ENCODE data around the gene PSENEN. TPM values are rescaled to one million over a fixed set of nuclear protein-coding genes. Genes with fewer than 3 reads are reported as not detected.

Gene PSENEN
- total and polyA plus RNA-seq, 2 experiments from 2014 or later: 20.6 to 175 TPM

- no peak for TF ChIP-seq ZNF462 (CRISPR knock-in tag; IDR thresholded peaks at IDR 0.05)
Measured at GRCh38 chr19:35783469-35784434, 38.3 kb downstream of the PSENEN start (continued).

DNA sequence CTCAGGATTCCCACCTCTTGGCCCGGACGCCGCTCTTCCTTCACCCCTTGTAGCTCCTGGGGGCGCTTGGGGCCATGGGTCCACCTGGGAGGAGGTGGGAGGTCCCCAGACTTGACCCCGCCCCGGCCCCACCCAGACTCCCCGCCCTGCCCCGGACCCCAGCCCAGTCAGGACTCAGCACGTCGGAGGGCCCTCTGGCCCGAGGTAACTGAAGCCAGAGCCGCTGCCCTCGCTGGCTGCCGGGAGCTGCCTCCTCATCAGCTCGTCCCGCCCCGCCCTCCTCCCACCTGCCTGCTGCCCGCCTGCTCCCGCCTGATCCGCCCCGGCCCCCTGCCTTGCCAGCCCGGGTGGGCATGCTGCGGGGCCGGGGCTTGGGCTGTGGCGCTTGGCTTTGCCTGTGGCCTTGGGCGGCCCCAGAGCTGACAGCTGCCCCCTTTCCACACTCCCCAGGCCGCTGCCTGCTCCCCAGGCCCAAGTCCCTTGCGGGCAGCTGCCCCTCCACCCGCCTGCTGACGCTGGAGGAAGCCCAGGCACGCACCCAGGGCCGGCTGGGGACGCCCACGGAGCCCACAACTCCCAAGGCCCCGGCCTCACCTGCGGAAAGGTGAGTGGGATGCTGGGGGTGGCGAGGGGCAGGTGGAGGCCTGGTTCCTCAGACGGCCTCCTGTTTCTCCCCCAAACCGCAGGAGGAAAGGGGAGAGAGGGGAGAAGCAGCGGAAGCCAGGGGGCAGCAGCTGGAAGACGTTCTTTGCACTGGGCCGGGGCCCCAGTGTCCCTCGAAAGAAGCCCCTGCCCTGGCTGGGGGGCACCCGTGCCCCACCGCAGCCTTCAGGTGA is 39.3 kb downstream of the PSENEN start:
- peaks cover 12% of the 10 kb centered on the region for H3K4me1 ChIP-seq (ENCODE audit: insufficient read depth)
- H3F3A ChIP-seq (replicated peaks; ENCODE audit: low read depth): 0 out of 2 replicates have a peak, but pooled peaks cover 7% of the 10 kb centered on the region
- peak overlapping the region; percentile 94 for H2AFZ ChIP-seq
- Mint-ChIP-seq H3K9me3 (no peaks in the 10 kb centered on the region), H3K4me3 (peak overlapping the region; percentile 59), H3K27me3 (ENCODE audit: insufficient read depth, low read depth, poor library complexity) (peaks cover 28% of the 10 kb centered on the region), H3K4me1 (peaks cover 34% of the 10 kb centered on the region), H3K27ac (no peak overlapping the region), H3K36me3 (ENCODE audit: low read depth) (peaks cover 6% of the 10 kb centered on the region; the same call in 1 of the 3 replicates)
- H4K20me1 ChIP-seq (replicated peaks; ENCODE audit: insufficient read depth): no peaks in the 10 kb centered on the region
- no peaks in the 10 kb centered on the region for H3K79me2 ChIP-seq (replicated peaks; ENCODE audit: insufficient read depth)
- peak overlapping the region; percentile 96 for H3K4me2 ChIP-seq
- DNase-seq (ENCODE audit: low spot score): peak; percentile 95
- no peaks in the 10 kb centered on the region for H3K9me2 ChIP-seq (ENCODE audit: insufficient read depth)
- no peaks in the 10 kb centered on the region for H3K36me3 ChIP-seq (ENCODE audit: insufficient read depth)
- no peak overlapping the region for H3K27ac ChIP-seq (ENCODE audit: low read depth)
- H3K27me3 ChIP-seq (ENCODE audit: insufficient read depth): no peaks in the 10 kb centered on the region
- peak overlapping the region; percentile 77 for H3K4me3 ChIP-seq
- peak; percentile 89 for ATAC-seq
- TF ChIP-seq ETS1 (IDR thresholded peaks at IDR 0.05): no peak
- TF ChIP-seq CREB1 (CRISPR knock-in tag; IDR thresholded peaks at IDR 0.05; ENCODE audit: low read depth): no peak
- no peak for TF ChIP-seq EZH2 (IDR thresholded peaks at IDR 0.05; ENCODE audit: low read depth, unreplicated experiment)
- no peak for TF ChIP-seq STAT1 (IDR thresholded peaks at IDR 0.05; ENCODE audit: unreplicated experiment)
- no peak for TF ChIP-seq EZH2phosphoT487 (IDR thresholded peaks at IDR 0.05; ENCODE audit: unreplicated experiment)

Data from GM23338 (cell line).